ENCODE results near the gene PRR20A. TPM values are rescaled to one million over a fixed set of nuclear protein-coding genes. Genes with fewer than 3 reads are reported as not detected.
"Not testable (repeated sequence)": the region's sequence is repeated elsewhere in the genome, so short reads cannot be mapped to it uniquely, and the experiment has no call there.

PRR20A gene
- total and polyA plus RNA-seq, 2 donors (not counting 1 experiment from before 2014, with no cell fraction given) = not detected

GRCh38 chr13:57166897-57167296, 26.2 kb downstream of the PRR20A start, which contains the start of gene PRR20E:
Gene PRR20E, plus strand, starts transcription at chr13:57167197. Its CDS starts 387 bp downstream, at chr13:57167584.
- not testable (repeated sequence) for H3K4me2 ChIP-seq (ENCODE audit: extremely low read depth, insufficient read depth, low read length); H3K9me3 ChIP-seq (ENCODE audit: control insufficient read depth, insufficient read depth, low read depth, low read length); H3K9ac ChIP-seq (ENCODE audit: insufficient read depth, low read length); H3K4me1 ChIP-seq (ENCODE audit: control insufficient read depth, extremely low read depth, insufficient read depth, low read length); DNase-seq (ENCODE audit: low read depth in 2 of 2); H4K20me1 ChIP-seq (ENCODE audit: control insufficient read depth, extremely low read depth, insufficient read depth, low read length); H3K4me3 ChIP-seq (replicated peaks in 1 of 4; ENCODE audit: control extremely low read depth in 1 of 4, insufficient read depth in 1 of 4, low read depth in 3 of 4, low read length in 4 of 4); H3K27ac ChIP-seq (ENCODE audit: insufficient read depth, low read length); H3K36me3 ChIP-seq (ENCODE audit: control insufficient read depth, insufficient read depth, low read length); H3K27me3 ChIP-seq (ENCODE audit: control insufficient read depth, insufficient read depth, low read length); H3K79me2 ChIP-seq (ENCODE audit: control insufficient read depth, insufficient read depth, low read length); H2AFZ ChIP-seq (ENCODE audit: low read length)

GRCh38 chr13:57191667-57192066, 50.9 kb downstream of the PRR20A start:
- TF ChIP-seq CTCF (conservative IDR thresholded peaks at IDR 0.05 in 1 of 2, IDR thresholded peaks at IDR 0.05 in 1 of 2; ENCODE audit: low read depth in 1 of 2, low read length in 2 of 2) = no peak
- TF ChIP-seq EZH2 (IDR thresholded peaks at IDR 0.05; ENCODE audit: low read length, missing control alignments) = no peak
- Histone ChIP-seq H3K79me2 (ENCODE audit: control insufficient read depth, insufficient read depth, low read length) (no peaks in the 10 kb centered on the region), H3K4me2 (ENCODE audit: extremely low read depth, insufficient read depth, low read length) (no peak overlapping the region), H3K27ac (ENCODE audit: insufficient read depth, low read length) (no peak overlapping the region), H2AFZ (ENCODE audit: low read length) (no peak overlapping the region), H3K4me1 (ENCODE audit: control insufficient read depth, extremely low read depth, insufficient read depth, low read length) (no peaks in the 10 kb centered on the region), H3K27me3 (ENCODE audit: control insufficient read depth, insufficient read depth, low read length) (no peaks in the 10 kb centered on the region), H4K20me1 (ENCODE audit: control insufficient read depth, extremely low read depth, insufficient read depth, low read length) (no peaks in the 10 kb centered on the region), H3K9me3 (ENCODE audit: control insufficient read depth, insufficient read depth, low read depth, low read length) (no peaks in the 10 kb centered on the region), H3K9ac (ENCODE audit: insufficient read depth, low read length) (no peak overlapping the region), H3K36me3 (ENCODE audit: control insufficient read depth, insufficient read depth, low read length) (no peaks in the 10 kb centered on the region), H3K4me3 (replicated peaks in 1 of 4; ENCODE audit: control extremely low read depth in 1 of 4, insufficient read depth in 1 of 4, low read depth in 3 of 4, low read length in 4 of 4) (no peak overlapping the region)
- DNase-seq (ENCODE audit: low read depth in 2 of 2) = no peak

Other genes with a start within 250 kb of the PRR20A start
- not detected in 2 replicates for gene PRR20B, start 6.6 kb downstream of the PRR20A start, total RNA-seq
- not detected in 2 replicates for gene PRR20B, start 6.6 kb downstream of the PRR20A start, polyA plus RNA-seq
- gene PRR20C, start 13.1 kb downstream of the PRR20A start, total RNA-seq = not detected in 2 replicates
- not detected in 2 replicates for gene PRR20C, start 13.1 kb downstream of the PRR20A start, polyA plus RNA-seq
- gene PRR20D, start 19.7 kb downstream of the PRR20A start, total RNA-seq = not detected in 2 replicates
- not detected in 2 replicates for gene PRR20D, start 19.7 kb downstream of the PRR20A start, polyA plus RNA-seq
- gene PRR20E, start 26.3 kb downstream of the PRR20A start, total RNA-seq = not detected in 2 replicates
- gene PRR20E, start 26.3 kb downstream of the PRR20A start, polyA plus RNA-seq = not detected in 2 replicates

Measured in fibroblast of lung (primary cell).